Body of pancreas (tissue), 4 donors: ENCODE data around the gene RSPH9.

Experiments used
- CTCF ChIP-seq, 7 experiments: fragments of 450-650 bp in 4 of 7; fragments of 200-600 bp in 3 of 7; sonication (generic) in 3 of 7; IDR thresholded peaks; one replicate each; pipeline ENCODE4 v1.5.1; 2016 to 2019; ENCODE audit warnings: antibody characterized with exemption in 7 of 7
- POLR2A ChIP-seq, 3 donors: fragments of 450-650 bp; IDR thresholded peaks; one replicate each; pipeline ENCODE4 v1.6.1; 2016; ENCODE audit warnings: antibody characterized with exemption in 3 of 3, mild to moderate bottlenecking in 2 of 3

GRCh38 chr6:43608807-43609206, 36.0 kb upstream of the RSPH9 start:
- no peak for TF ChIP-seq CTCF (IDR thresholded peaks at IDR 0.05)
- no peak for TF ChIP-seq POLR2A (IDR thresholded peaks at IDR 0.05)
